ENCODE measurements around the gene MEGF6. TPM values are rescaled to one million over a fixed set of nuclear protein-coding genes. Genes with fewer than 3 reads are reported as not detected.

MEGF6 gene
- total RNA-seq, 4 donors from 2014 or later = 66.7 to 120 (median 74.5) TPM

DNA sequence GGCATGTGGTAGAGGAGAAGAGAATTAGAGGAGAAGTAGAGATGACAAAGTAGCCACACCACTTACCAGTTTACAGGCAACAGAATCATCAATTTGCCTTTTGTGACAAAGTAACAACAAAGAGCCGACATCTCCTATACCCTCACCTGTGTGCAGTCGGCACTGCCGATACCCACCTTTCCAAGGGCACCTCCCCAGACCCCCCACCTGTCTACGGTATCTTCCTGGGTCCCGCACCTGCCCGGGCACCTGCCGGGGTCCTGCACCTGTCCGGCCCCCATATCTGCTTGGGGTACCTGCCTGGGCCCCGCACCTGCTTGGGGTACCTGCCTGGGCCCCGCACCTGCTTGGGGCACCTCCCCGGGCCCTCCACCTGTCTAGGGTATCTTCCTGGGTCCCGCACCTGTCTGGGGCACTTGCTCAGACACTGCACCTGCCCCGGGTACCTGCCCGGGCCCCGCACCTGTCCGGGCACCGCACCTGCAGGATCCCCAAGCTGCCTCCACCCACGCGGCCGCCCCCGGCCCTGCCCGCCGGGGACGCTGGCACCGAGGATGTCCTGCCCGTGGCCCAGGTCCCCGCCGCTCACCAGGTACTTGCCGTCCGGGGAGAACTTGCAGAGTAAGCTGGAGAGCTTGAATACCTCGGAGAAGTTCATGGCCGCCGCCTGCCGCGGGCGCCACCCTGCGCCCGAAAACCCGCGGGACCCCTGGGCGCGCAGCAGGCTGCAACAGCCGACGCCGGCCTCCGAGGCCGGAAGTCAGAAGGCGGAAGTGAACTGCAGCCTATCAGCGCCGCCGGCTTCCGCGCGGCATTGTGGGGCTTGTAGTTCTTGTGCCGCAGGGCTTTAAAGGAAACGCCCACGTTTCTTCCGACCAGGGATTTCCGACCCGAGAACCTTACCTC, 38.3 kb upstream of the MEGF6 start, which contains the start of gene WRAP73:
Gene WRAP73 (minus strand): TSS at position 762 of the 906 bp plus-strand sequence. CDS start 104 bp downstream, at position 658.
- Histone ChIP-seq H3K9me3 (no peaks in the 10 kb centered on the region), H3K27me3 (peaks cover 46% of the 10 kb centered on the region), H3K27ac (no peak within 1 kb of the TSS), H3K4me1 (peaks cover 43% of the 10 kb centered on the region), H3K4me3 (peak within 1 kb of the TSS; percentile 75), H3K36me3 (peaks cover 27% of the 10 kb centered on the region)
- DNase-seq (ENCODE audit: low spot score in 2 of 2) = peak; percentile 90 to 92
- 4% methylated on average over 25 of the region's 60 CpGs for WGBS
- TF ChIP-seq, protein P1, sequence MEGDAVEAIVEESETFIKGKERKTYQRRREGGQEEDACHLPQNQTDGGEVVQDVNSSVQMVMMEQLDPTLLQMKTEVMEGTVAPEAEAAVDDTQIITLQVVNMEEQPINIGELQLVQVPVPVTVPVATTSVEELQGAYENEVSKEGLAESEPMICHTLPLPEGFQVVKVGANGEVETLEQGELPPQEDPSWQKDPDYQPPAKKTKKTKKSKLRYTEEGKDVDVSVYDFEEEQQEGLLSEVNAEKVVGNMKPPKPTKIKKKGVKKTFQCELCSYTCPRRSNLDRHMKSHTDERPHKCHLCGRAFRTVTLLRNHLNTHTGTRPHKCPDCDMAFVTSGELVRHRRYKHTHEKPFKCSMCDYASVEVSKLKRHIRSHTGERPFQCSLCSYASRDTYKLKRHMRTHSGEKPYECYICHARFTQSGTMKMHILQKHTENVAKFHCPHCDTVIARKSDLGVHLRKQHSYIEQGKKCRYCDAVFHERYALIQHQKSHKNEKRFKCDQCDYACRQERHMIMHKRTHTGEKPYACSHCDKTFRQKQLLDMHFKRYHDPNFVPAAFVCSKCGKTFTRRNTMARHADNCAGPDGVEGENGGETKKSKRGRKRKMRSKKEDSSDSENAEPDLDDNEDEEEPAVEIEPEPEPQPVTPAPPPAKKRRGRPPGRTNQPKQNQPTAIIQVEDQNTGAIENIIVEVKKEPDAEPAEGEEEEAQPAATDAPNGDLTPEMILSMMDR (IDR thresholded peaks at IDR 0.05) = no peak
- no peak for TF ChIP-seq EP300 (IDR thresholded peaks at IDR 0.05)
- TF ChIP-seq POLR2A (IDR thresholded peaks at IDR 0.05) = peak; percentile 24 to 36
- peak in 2 of 3 donors; percentile 9 to 72 for TF ChIP-seq POLR2AphosphoS5 (IDR thresholded peaks at IDR 0.05)

DNA sequence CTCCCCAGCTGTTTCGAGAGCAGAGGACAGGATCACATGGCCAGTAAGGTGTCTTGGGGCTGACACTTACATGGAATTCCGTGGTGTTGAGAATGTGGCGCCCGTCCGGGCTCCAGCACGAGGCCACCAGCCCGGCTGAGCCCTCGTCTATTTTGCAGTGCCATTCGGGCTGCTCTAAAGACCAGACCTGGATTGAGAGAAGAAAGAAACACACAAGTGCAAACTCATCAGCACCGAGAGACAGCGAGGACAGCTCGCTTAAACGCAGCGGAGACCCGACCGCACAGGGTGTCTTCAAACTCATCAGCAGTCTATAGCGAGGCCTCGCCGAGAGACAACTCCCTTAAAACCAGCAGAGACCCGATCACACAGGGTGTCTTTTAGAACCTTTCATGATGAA, 35.3 kb upstream of the MEGF6 start:
- Histone ChIP-seq H3K9me3 (no peaks in the 10 kb centered on the region), H3K27ac (no peak overlapping the region), H3K27me3 (peaks cover 16% of the 10 kb centered on the region), H3K4me3 (no peak overlapping the region), H3K4me1 (peaks cover 27% of the 10 kb centered on the region), H3K36me3 (peaks cover 39% of the 10 kb centered on the region)
- DNase-seq (ENCODE audit: low spot score in 2 of 2) = peak in 1 of 2 donors; percentile 32
- no peak for TF ChIP-seq EP300 (IDR thresholded peaks at IDR 0.05)
- TF ChIP-seq POLR2AphosphoS5 (IDR thresholded peaks at IDR 0.05) = no peak
- no peak for TF ChIP-seq POLR2A (IDR thresholded peaks at IDR 0.05)
- TF ChIP-seq, protein P1 (IDR thresholded peaks at IDR 0.05) = no peak
- 89% methylated on average over 20 of the region's 20 CpGs for WGBS

DNA sequence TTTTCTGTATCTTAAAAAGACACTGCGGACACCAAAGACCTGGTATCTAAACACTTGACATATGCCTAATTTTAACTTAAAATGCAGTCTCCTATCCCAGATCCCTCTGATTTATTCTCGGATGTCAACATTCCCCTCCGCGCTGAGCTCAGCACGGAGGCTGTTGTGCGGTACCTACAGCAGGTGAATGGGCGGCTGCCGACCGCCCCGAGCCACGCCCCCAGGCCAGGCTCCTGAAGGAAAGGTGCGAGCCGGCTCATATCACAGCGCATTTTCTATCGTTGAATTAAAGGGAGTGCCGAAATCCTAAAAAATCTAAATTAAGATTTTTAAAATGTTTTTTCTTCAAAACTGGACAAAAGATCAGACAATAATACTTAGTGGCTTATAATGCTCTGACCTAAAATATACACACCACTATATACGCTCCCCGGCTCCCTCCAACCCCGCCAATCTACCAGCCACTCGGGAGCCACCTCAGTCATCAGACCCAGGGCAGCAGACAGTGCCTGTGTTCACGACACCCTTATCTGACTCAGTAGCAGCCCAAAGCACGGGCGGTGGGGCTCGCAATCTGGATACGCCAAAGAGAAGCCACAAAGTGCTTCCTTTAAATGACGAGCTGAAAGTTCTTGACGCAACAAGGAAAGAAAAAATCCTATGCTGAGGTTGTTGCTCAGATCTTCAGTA, 34.5 kb upstream of the MEGF6 start:
- peaks cover 46% of the 10 kb centered on the region for H3K36me3 ChIP-seq
- TF ChIP-seq, protein P1 (IDR thresholded peaks at IDR 0.05) = no peak
- TF ChIP-seq POLR2AphosphoS5 (IDR thresholded peaks at IDR 0.05) = no peak
- TF ChIP-seq POLR2A (IDR thresholded peaks at IDR 0.05) = no peak
- no peak for TF ChIP-seq EP300 (IDR thresholded peaks at IDR 0.05)

DNA sequence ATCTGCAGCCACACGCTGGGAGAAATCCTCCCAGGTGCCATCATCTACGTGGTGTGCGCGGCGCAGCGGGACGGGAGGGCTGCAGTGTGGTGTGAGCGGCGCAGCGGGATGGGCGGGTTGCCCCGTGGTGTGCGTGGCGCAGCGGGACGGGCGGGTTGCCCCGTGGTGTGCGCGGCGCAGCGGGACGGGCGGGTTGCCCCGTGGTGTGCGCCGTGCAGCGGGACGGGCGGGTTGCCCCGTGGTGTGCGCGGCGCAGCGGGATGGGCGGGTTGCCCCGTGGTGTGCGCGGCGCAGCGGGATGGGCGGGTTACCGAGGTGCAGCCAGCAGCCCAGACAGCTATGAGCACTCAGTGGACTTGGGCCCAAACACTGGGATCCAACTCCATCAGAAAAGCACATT, 33.9 kb upstream of the MEGF6 start:
- DNase-seq (ENCODE audit: low spot score in 2 of 2) = no peak
- Histone ChIP-seq H3K4me3 (no peak overlapping the region), H3K4me1 (peaks cover 13% of the 10 kb centered on the region), H3K9me3 (no peaks in the 10 kb centered on the region), H3K36me3 (peaks cover 52% of the 10 kb centered on the region), H3K27me3 (peaks cover 2% of the 10 kb centered on the region), H3K27ac (no peak overlapping the region)
- WGBS = 90% methylated on average over 41 of the region's 43 CpGs
- TF ChIP-seq EP300 (IDR thresholded peaks at IDR 0.05) (no peak), POLR2A (IDR thresholded peaks at IDR 0.05) (no peak), POLR2AphosphoS5 (IDR thresholded peaks at IDR 0.05) (no peak)
- TF ChIP-seq, protein P1 (IDR thresholded peaks at IDR 0.05) = no peak

More for the DNA sequence above, 34.5 kb upstream of the MEGF6 start:
- 96% methylated on average over 27 of the region's 27 CpGs for WGBS
- Histone ChIP-seq H3K27ac (no peak overlapping the region), H3K9me3 (no peaks in the 10 kb centered on the region), H3K4me1 (peaks cover 19% of the 10 kb centered on the region), H3K27me3 (peaks cover 8% of the 10 kb centered on the region), H3K4me3 (no peak overlapping the region)
- peak in 1 of 2 donors; percentile 35 for DNase-seq (ENCODE audit: low spot score in 2 of 2)

DNA sequence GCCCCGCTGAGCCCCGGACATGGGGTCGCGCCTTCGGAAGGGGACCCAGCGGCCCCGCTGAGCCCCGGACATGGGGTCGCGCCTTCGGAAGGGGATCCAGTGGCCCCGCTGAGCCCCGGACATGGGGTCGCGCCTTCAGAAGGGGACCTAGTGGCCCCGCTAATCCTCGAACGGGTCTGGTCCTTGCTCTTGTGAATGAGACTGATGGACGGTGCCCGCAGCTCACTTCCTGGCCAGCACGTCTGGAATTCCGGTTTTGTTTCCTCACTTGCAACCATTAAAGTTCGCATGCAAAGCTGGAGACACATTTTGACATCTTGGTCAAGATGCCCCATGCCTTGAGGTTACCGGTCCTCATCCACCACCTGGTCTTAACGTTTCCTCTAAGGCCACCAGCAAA, 33.0 kb upstream of the MEGF6 start:
- 91% methylated on average over 10 of the region's 25 CpGs for WGBS
- Histone ChIP-seq H3K4me1 (peaks cover 9% of the 10 kb centered on the region), H3K27me3 (no peaks in the 10 kb centered on the region), H3K9me3 (no peaks in the 10 kb centered on the region), H3K27ac (no peak overlapping the region), H3K36me3 (peaks cover 61% of the 10 kb centered on the region), H3K4me3 (no peak overlapping the region)
- TF ChIP-seq EP300 (IDR thresholded peaks at IDR 0.05) (no peak), POLR2AphosphoS5 (IDR thresholded peaks at IDR 0.05) (no peak), POLR2A (IDR thresholded peaks at IDR 0.05) (no peak)
- TF ChIP-seq, protein P1 (IDR thresholded peaks at IDR 0.05) = no peak
- DNase-seq (ENCODE audit: low spot score in 2 of 2) = peak; percentile 34 to 62

Measured in suprapubic skin (tissue), 4 donors.